Ovary (tissue), 3 donors: ENCODE data around the gene C16orf92.

Experiments used
- CTCF ChIP-seq, 3 donors: fragments of 450-650 bp in 2 of 3; fragments of 200-600 bp in 1 of 3; IDR thresholded peaks; one replicate each; pipeline versions ENCODE4 v1.5.1 to v1.8.0; 2016 to 2022; ENCODE audit warnings: antibody characterized with exemption in 3 of 3, mild to moderate bottlenecking in 1 of 3
- POLR2A ChIP-seq: fragments of 450-650 bp; IDR thresholded peaks from one replicate; pipeline ENCODE4 v1.6.1; 2017; ENCODE audit warnings: antibody characterized with exemption, mild to moderate bottlenecking, moderate library complexity
- donor health status: DM: no; HTN: no; CAD: no.

GRCh38 chr16:30054451-30054850 is 31.5 kb downstream of the C16orf92 start:
- TF ChIP-seq POLR2A, result no peak
- TF ChIP-seq CTCF (IDR thresholded peaks at IDR 0.05), result no peak
